Adrenal gland (tissue), 5 donors: ENCODE data around the gene OR2Y1.

Experiments used
- CTCF ChIP-seq, 6 experiments: fragments of 450-650 bp in 4 of 6; fragments of 200-600 bp in 2 of 6; sonication (generic) in 1 of 6; IDR thresholded peaks; 1 replicate in 5 of 6; 2 replicates in 1 of 6; pipeline versions ENCODE4 v1.5.1 to v1.8.0; 2016 to 2021; ENCODE audit warnings: antibody characterized with exemption in 6 of 6, mild to moderate bottlenecking in 2 of 6, moderate library complexity in 1 of 6
- POLR2A ChIP-seq, 2 donors: fragments of 450-650 bp; IDR thresholded peaks; one replicate each; pipeline ENCODE4 v1.6.1; 2017; ENCODE audit warnings: antibody characterized with exemption in 2 of 2, mild to moderate bottlenecking in 2 of 2, moderate library complexity in 1 of 2
- donor health status: DM: no; HTN: no; CAD: no.

GRCh38 chr5:180782748-180783147 lies 42.9 kb upstream of the OR2Y1 start:
- TF ChIP-seq CTCF (IDR thresholded peaks at IDR 0.05) (no peak), POLR2A (IDR thresholded peaks at IDR 0.05) (no peak)
